ENCODE measurements around the gene KCNIP4.

Gene KCNIP4

DNA sequence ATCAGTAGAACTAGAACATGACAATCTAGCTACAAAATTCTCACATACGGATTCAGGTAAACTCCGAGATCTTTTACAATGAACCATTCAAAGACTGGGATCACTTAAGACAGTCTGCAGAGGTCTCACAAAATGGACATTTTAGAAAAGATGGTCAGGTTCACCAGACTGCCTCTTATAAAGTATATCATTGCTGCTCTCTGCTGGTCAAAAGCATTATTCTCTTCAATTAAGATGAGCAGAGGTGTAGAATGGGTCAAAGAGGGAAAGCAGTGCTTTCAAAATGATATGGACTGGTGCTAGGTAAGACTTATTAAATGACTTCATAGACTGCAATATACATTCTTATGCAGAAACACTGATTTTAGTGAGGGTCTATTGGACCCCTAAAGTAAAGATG, 813.6 kb downstream of the KCNIP4 start:
- Histone ChIP-seq H3K36me3 (ENCODE audit: insufficient read depth, low read length) (no peaks in the 10 kb centered on the region), H3K9me3 (ENCODE audit: insufficient read depth, low read depth, low read length) (peaks cover 2% of the 10 kb centered on the region; the same call in 1 of the 2 replicates), H3K79me2 (ENCODE audit: insufficient read depth, low read length) (no peaks in the 10 kb centered on the region), H3K27me3 (ENCODE audit: insufficient read depth, low read length, poor library complexity, severe bottlenecking) (no peaks in the 10 kb centered on the region), H4K20me1 (ENCODE audit: insufficient read depth, low read length, poor library complexity, severe bottlenecking) (no peaks in the 10 kb centered on the region), H3K9me2 (replicated peaks; ENCODE audit: low read depth, low read length) (no peaks in the 10 kb centered on the region), H3K4me3 (ENCODE audit: low read length, poor library complexity, severe bottlenecking) (no peak overlapping the region), H2AFZ (ENCODE audit: low read length) (no peak overlapping the region), H3K4me2 (ENCODE audit: low read depth, low read length, poor library complexity, severe bottlenecking) (no peak overlapping the region), H3F3A (ENCODE audit: low read depth) (no peaks in the 10 kb centered on the region), H3K9ac (ENCODE audit: low read depth, low read length, poor library complexity, severe bottlenecking) (no peak overlapping the region), H3K4me1 (ENCODE audit: insufficient read depth, low read length, poor library complexity, severe bottlenecking) (no peaks in the 10 kb centered on the region)
- TF ChIP-seq CTCF (conservative IDR thresholded peaks at IDR 0.05; ENCODE audit: low read length), result no peak; the same call in 1 of the 2 replicates
- no peak for TF ChIP-seq EZH2phosphoT487 (IDR thresholded peaks at IDR 0.05; ENCODE audit: borderline replicate concordance)

GRCh38 chr4:21130606-21131005, 818.0 kb downstream of the KCNIP4 start:
- Histone ChIP-seq H3K27me3 (ENCODE audit: insufficient read depth, low read length, poor library complexity, severe bottlenecking) (no peaks in the 10 kb centered on the region), H3K9me3 (ENCODE audit: insufficient read depth, low read depth, low read length) (no peaks in the 10 kb centered on the region), H3K4me1 (ENCODE audit: insufficient read depth, low read length, poor library complexity, severe bottlenecking) (no peaks in the 10 kb centered on the region), H3K4me3 (ENCODE audit: low read length, poor library complexity, severe bottlenecking) (no peak overlapping the region), H3K79me2 (ENCODE audit: insufficient read depth, low read length) (no peaks in the 10 kb centered on the region), H3K9ac (ENCODE audit: low read depth, low read length, poor library complexity, severe bottlenecking) (no peak overlapping the region), H2AFZ (ENCODE audit: low read length) (no peak overlapping the region), H3K9me2 (replicated peaks; ENCODE audit: low read depth, low read length) (no peaks in the 10 kb centered on the region), H3K36me3 (ENCODE audit: insufficient read depth, low read length) (no peaks in the 10 kb centered on the region), H3K4me2 (ENCODE audit: low read depth, low read length, poor library complexity, severe bottlenecking) (no peak overlapping the region), H4K20me1 (ENCODE audit: insufficient read depth, low read length, poor library complexity, severe bottlenecking) (no peaks in the 10 kb centered on the region), H3F3A (ENCODE audit: low read depth) (no peaks in the 10 kb centered on the region)
- TF ChIP-seq CTCF (conservative IDR thresholded peaks at IDR 0.05; ENCODE audit: low read length) (no peak), EZH2phosphoT487 (IDR thresholded peaks at IDR 0.05; ENCODE audit: borderline replicate concordance) (no peak)

- Histone ChIP-seq H3F3A (ENCODE audit: low read depth) (no peaks in the 10 kb centered on the region), H3K36me3 (ENCODE audit: insufficient read depth, low read length) (no peaks in the 10 kb centered on the region), H3K4me2 (ENCODE audit: low read depth, low read length, poor library complexity, severe bottlenecking) (no peak overlapping the region), H4K20me1 (ENCODE audit: insufficient read depth, low read length, poor library complexity, severe bottlenecking) (no peaks in the 10 kb centered on the region), H3K9ac (ENCODE audit: low read depth, low read length, poor library complexity, severe bottlenecking) (no peak overlapping the region), H3K4me3 (ENCODE audit: low read length, poor library complexity, severe bottlenecking) (no peak overlapping the region), H3K9me3 (ENCODE audit: insufficient read depth, low read depth, low read length) (no peaks in the 10 kb centered on the region), H3K4me1 (ENCODE audit: insufficient read depth, low read length, poor library complexity, severe bottlenecking) (no peaks in the 10 kb centered on the region), H2AFZ (ENCODE audit: low read length) (no peak overlapping the region), H3K9me2 (replicated peaks; ENCODE audit: low read depth, low read length) (no peaks in the 10 kb centered on the region), H3K79me2 (ENCODE audit: insufficient read depth, low read length) (no peaks in the 10 kb centered on the region), H3K27me3 (ENCODE audit: insufficient read depth, low read length, poor library complexity, severe bottlenecking) (no peaks in the 10 kb centered on the region)
- TF ChIP-seq EZH2phosphoT487 (IDR thresholded peaks at IDR 0.05; ENCODE audit: borderline replicate concordance) (no peak), CTCF (conservative IDR thresholded peaks at IDR 0.05; ENCODE audit: low read length) (no peak)
Measured at GRCh38 chr4:21126014-21126512, 822.5 kb downstream of the KCNIP4 start.
